Endothelial cell (in vitro differentiated cells): ENCODE data around the gene RABGGTA. TPM values are rescaled to one million over a fixed set of nuclear protein-coding genes. Genes with fewer than 3 reads are reported as not detected.

ENCODE experiments used
- DNase-seq: peaks from one replicate; pipeline ENCODE4 v3.0.0; 2021; ENCODE audit warnings: low spot score
- H3K27ac Mint-ChIP-seq: one replicate; pipeline ENCODE4 v1.8.0; 2021; ENCODE audit warnings: mixed read lengths, inconsistent platforms; ENCODE audit not compliant: unreplicated experiment
- H3K27me3 Mint-ChIP-seq: one replicate; pipeline ENCODE4 v1.8.0; 2021; ENCODE audit warnings: mild to moderate bottlenecking, moderate library complexity, mixed read lengths, inconsistent platforms; ENCODE audit not compliant: unreplicated experiment
- H3K36me3 Mint-ChIP-seq: one replicate; pipeline ENCODE4 v1.8.0; 2021; ENCODE audit warnings: mild to moderate bottlenecking, low read depth, mixed read lengths, inconsistent platforms; ENCODE audit not compliant: unreplicated experiment
- H3K4me1 Mint-ChIP-seq: one replicate; pipeline ENCODE4 v1.8.0; 2021; ENCODE audit warnings: mild to moderate bottlenecking, mixed read lengths, inconsistent platforms; ENCODE audit not compliant: unreplicated experiment
- H3K4me3 Mint-ChIP-seq: one replicate; pipeline ENCODE4 v1.8.0; 2021; ENCODE audit warnings: mild to moderate bottlenecking, mixed read lengths, inconsistent platforms; ENCODE audit not compliant: unreplicated experiment
- H3K9me3 Mint-ChIP-seq: one replicate; pipeline ENCODE4 v1.8.0; 2021; ENCODE audit warnings: mixed read lengths, inconsistent platforms; ENCODE audit not compliant: unreplicated experiment
- total RNA-seq: library from RNA; stranded (reverse); fragmentation: NEBNext Ultra II Directional; extraction: Animal tissue kit (Norgen Biotek cat#: 25700); gene quantifications from one replicate; pipeline ENCODE4 v1.2.1, GENCODE V29; 2021; ENCODE audit not compliant: unreplicated experiment
- TF ChIP-seq, protein P1 (sequence below): fragments of 200-600 bp; sonication (generic); IDR thresholded peaks from one replicate; pipeline ENCODE4 v1.5.0; 2021; ENCODE audit warnings: antibody characterized with exemption; ENCODE audit not compliant: unreplicated experiment

RABGGTA gene
- total RNA-seq, 1 donor from 2014 or later, result 17.7 TPM

GRCh38 chr14:24241829-24242443, 29.5 kb downstream of the RABGGTA start:
- peaks cover 11% of the 10 kb centered on the region for H3K27me3 Mint-ChIP-seq
- peak; percentile 92 for DNase-seq
- TF ChIP-seq, protein P1, sequence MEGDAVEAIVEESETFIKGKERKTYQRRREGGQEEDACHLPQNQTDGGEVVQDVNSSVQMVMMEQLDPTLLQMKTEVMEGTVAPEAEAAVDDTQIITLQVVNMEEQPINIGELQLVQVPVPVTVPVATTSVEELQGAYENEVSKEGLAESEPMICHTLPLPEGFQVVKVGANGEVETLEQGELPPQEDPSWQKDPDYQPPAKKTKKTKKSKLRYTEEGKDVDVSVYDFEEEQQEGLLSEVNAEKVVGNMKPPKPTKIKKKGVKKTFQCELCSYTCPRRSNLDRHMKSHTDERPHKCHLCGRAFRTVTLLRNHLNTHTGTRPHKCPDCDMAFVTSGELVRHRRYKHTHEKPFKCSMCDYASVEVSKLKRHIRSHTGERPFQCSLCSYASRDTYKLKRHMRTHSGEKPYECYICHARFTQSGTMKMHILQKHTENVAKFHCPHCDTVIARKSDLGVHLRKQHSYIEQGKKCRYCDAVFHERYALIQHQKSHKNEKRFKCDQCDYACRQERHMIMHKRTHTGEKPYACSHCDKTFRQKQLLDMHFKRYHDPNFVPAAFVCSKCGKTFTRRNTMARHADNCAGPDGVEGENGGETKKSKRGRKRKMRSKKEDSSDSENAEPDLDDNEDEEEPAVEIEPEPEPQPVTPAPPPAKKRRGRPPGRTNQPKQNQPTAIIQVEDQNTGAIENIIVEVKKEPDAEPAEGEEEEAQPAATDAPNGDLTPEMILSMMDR, result peak; percentile 63
- H3K36me3 Mint-ChIP-seq, result peaks cover 30% of the 10 kb centered on the region
- H3K27ac Mint-ChIP-seq, result peak overlapping the region; percentile 100
- peaks cover 7% of the 10 kb centered on the region for H3K4me1 Mint-ChIP-seq
- H3K9me3 Mint-ChIP-seq, result no peaks in the 10 kb centered on the region
- peak overlapping the region; percentile 94 for H3K4me3 Mint-ChIP-seq

DNA sequence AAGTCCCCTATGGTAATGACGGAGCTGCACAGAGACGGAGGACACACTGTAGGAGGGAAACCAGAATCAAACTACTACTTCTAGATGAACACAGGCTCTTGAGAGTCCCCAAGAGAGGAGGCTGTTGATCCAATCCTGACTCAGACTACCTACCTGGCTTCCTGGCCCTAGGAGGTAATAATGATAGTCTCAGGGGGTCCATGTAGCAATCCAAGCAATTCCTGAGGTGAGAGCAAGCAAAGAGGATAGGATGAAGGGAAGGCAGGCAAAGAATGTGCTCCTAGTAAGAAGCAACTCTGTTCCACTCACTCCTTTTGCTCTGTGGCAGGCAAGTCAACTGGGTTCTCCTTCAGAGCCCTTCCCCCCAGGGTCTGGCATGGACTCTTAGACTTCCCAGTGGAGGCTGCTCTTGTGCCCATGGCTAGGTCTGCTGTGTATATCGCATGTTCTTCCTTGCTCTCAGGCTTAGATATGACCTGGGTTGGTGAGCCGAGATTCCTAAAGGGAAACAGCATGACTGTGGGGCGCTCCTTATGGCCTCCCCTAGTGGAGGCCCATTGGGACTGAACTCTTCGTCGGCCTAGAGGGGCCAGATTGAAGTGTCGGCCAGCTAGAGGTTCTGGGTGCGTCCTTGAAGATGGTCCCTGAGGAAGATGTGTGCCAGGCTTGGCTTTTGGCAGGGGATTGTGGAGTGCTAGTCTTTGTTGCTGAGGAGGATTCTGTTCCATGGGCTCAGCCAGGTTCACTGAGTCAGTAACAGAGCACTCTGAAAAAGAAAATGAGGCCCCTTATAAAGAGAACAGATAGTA, 31.1 kb downstream of the RABGGTA start:
- H3K27ac Mint-ChIP-seq, result no peak overlapping the region
- peak overlapping the region; percentile 59 for H3K4me3 Mint-ChIP-seq
- H3K36me3 Mint-ChIP-seq, result peaks cover 41% of the 10 kb centered on the region
- no peak for DNase-seq
- TF ChIP-seq, protein P1, result no peak
- no peaks in the 10 kb centered on the region for H3K9me3 Mint-ChIP-seq
- H3K4me1 Mint-ChIP-seq, result peaks cover 7% of the 10 kb centered on the region
- H3K27me3 Mint-ChIP-seq, result peaks cover 11% of the 10 kb centered on the region

GRCh38 chr14:24238527-24239037, 32.8 kb downstream of the RABGGTA start:
- TF ChIP-seq, protein P1, result no peak
- H3K27me3 Mint-ChIP-seq, result peaks cover 6% of the 10 kb centered on the region
- H3K4me1 Mint-ChIP-seq, result peaks cover 9% of the 10 kb centered on the region
- peak overlapping the region; percentile 58 for H3K4me3 Mint-ChIP-seq
- peaks cover 43% of the 10 kb centered on the region for H3K36me3 Mint-ChIP-seq
- no peak for DNase-seq
- H3K27ac Mint-ChIP-seq, result no peak overlapping the region
- H3K9me3 Mint-ChIP-seq, result no peaks in the 10 kb centered on the region

DNA sequence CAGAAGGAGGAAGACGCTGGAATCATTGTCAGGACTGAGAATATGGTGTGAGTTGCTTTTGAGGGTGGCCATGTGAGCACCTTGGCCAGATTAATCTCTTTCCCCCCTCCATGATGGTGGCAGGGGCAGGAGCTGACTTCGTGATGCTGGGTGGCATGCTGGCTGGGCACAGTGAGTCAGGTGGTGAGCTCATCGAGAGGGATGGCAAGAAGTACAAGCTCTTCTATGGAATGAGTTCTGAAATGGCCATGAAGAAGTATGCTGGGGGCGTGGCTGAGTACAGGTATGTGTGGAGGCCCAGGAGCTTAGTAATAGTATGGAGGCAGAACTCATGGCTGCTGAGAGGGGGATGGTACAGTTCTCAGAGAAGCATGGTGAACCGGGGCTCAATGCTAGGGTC, 33.3 kb downstream of the RABGGTA start:
- H3K4me3 Mint-ChIP-seq, result peak overlapping the region; percentile 58
- H3K27me3 Mint-ChIP-seq, result peaks cover 6% of the 10 kb centered on the region
- H3K4me1 Mint-ChIP-seq, result peaks cover 12% of the 10 kb centered on the region
- no peak for DNase-seq
- no peak overlapping the region for H3K27ac Mint-ChIP-seq
- H3K9me3 Mint-ChIP-seq, result no peaks in the 10 kb centered on the region
- H3K36me3 Mint-ChIP-seq, result peaks cover 42% of the 10 kb centered on the region
- TF ChIP-seq, protein P1, result no peak
